Brain microvascular endothelial cell (primary cell): ENCODE measurements around the gene RASA1.

Experiments used
- DNase-seq: peaks from one replicate; pipeline ENCODE4 v3.0.0-alpha.2; 2020
- H3K27ac ChIP-seq: fragments of 250-450 bp; sonication (Bioruptor Pico); 2 replicates; pipeline ENCODE4 v1.5.1; 2020; ENCODE audit warnings: mild to moderate bottlenecking, moderate library complexity
- H3K27me3 ChIP-seq: fragments of 250-450 bp; sonication (Bioruptor Pico); replicated peaks from 2 replicates; pipeline ENCODE4 v1.5.1; 2020; ENCODE audit warnings: mild to moderate bottlenecking
- H3K36me3 ChIP-seq: fragments of 250-450 bp; sonication (Bioruptor Pico); replicated peaks from 2 replicates; pipeline ENCODE4 v1.5.1; 2020; ENCODE audit warnings: mild to moderate bottlenecking
- H3K4me3 ChIP-seq: 2 replicates; pipeline ENCODE4 v1.5.1; 2011; ENCODE audit warnings: low read depth, mild to moderate bottlenecking, control low read depth, low read length, moderate library complexity
- in situ Hi-C: cut with HindIII; loops from 2 replicates; pipeline ENCODE4 v1.10.0; 2017; ENCODE audit warnings: low sequenced_read_pairs, low pct_ligation_motif_present
- TF ChIP-seq, protein P1 (sequence below): IDR thresholded peaks from 2 replicates; pipeline ENCODE4 v1.5.1; 2011; ENCODE audit warnings: low read depth, mild to moderate bottlenecking, moderate library complexity, low read length, control low read depth, inconsistent platforms; ENCODE audit errors: missing control alignments

Gene RASA1

DNA sequence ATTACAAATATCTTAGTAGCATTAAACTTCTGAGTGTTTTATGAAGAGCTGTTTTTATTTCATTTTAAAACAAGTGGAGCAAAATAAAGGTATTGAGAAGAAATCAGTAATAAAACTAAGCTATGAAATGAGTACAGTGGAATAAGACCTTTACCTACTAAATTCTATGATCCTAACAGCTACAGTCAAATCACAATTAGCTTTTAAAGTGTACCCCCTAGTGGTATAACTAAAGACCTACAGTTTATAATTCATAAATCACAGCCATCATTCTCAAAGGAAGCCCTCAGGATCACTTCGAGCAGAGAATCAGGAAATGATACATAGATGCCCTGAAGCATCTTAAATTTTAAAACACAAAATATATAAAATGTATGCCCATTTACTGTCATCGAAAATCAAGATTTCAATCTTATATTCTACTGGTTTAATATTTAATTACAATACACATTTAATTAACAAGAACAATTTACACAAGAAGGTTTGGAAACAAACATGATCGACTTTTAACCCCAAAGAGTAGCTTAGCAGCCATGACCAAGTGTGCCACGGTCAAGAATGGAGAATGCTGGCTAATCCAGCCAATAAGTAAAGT is 132.7 kb downstream of the RASA1 start:
- Histone ChIP-seq H3K4me3 (no peak overlapping the region), H3K27ac (no peak overlapping the region), H3K27me3 (no peaks in the 10 kb centered on the region), H3K36me3 (peaks cover 53% of the 10 kb centered on the region)
- no peak for DNase-seq
- in situ Hi-C loops = no loop called here
- TF ChIP-seq, protein P1, sequence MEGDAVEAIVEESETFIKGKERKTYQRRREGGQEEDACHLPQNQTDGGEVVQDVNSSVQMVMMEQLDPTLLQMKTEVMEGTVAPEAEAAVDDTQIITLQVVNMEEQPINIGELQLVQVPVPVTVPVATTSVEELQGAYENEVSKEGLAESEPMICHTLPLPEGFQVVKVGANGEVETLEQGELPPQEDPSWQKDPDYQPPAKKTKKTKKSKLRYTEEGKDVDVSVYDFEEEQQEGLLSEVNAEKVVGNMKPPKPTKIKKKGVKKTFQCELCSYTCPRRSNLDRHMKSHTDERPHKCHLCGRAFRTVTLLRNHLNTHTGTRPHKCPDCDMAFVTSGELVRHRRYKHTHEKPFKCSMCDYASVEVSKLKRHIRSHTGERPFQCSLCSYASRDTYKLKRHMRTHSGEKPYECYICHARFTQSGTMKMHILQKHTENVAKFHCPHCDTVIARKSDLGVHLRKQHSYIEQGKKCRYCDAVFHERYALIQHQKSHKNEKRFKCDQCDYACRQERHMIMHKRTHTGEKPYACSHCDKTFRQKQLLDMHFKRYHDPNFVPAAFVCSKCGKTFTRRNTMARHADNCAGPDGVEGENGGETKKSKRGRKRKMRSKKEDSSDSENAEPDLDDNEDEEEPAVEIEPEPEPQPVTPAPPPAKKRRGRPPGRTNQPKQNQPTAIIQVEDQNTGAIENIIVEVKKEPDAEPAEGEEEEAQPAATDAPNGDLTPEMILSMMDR = peak; percentile 38

DNA sequence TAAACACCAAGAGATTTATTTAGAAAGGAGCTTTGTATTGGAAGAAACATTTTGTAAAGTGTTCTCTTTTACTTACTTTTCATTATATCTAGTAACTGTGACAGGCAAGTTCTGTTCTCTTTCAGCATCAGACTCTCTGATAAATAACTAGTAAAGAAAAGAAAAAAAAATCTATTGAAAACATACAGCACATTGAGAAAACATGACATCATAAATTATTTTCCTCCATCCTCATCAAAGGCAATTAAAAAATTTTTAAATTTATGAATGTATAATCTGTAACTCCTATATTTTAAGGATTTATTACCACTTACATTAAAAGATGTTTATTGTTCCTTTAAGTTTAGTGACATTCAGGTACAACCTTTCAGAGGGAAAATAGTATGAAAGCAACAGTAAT is 133.9 kb downstream of the RASA1 start:
- DNase-seq = no peak
- peaks cover 55% of the 10 kb centered on the region for H3K36me3 ChIP-seq
- in situ Hi-C loops = no loop called here

DNA sequence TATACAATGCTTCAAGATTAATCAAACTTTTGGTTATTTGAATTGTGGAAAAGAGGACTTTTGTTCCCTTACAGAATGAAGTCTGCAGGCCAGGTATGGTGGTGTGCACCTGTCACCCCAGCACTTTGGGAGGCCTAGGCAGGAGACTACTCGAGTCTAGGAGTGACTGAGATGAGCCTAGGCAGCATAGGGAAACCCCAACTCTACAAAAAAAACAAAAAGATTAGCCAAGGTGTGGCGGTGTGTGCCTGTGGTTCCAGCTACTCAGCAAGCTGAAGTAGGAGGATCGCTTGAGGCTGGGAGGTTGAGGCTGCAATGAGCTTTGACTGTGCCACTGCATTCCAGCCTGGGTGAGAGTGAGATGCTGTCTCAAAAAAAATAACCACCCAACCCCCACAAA is 135.7 kb downstream of the RASA1 start:
- DNase-seq = no peak
- H3K36me3 ChIP-seq = peaks cover 60% of the 10 kb centered on the region
- no peaks in the 10 kb centered on the region for H3K27me3 ChIP-seq
- H3K4me3 ChIP-seq = no peak overlapping the region
- TF ChIP-seq, protein P1 = no peak
- in situ Hi-C loops = no loop called here
- H3K27ac ChIP-seq = no peak overlapping the region

More for the DNA sequence above, 133.9 kb downstream of the RASA1 start:
- no peaks in the 10 kb centered on the region for H3K27me3 ChIP-seq
- no peak overlapping the region for H3K4me3 ChIP-seq
- H3K27ac ChIP-seq = no peak overlapping the region
- TF ChIP-seq, protein P1 = no peak

DNA sequence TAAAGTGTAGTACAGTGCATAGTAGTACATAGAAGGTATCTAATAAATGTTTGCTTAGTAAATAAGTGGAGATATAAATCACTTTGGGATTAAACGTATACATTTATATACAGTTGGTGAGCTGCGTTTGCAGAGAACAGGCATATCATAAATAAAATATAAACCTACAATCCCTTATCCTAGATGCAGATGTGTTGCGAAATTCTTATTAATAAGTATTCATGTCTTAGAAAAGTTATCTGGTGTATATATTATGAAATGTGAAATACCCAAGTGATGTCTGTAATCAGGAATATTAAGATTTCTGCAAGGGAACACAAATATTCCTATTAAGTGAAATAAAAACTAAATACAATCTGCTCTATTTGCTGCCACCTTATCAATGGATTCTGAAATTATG is 136.2 kb downstream of the RASA1 start:
- no peak overlapping the region for H3K27ac ChIP-seq
- H3K27me3 ChIP-seq = no peaks in the 10 kb centered on the region
- in situ Hi-C loops = no loop called here
- no peak for DNase-seq
- peaks cover 61% of the 10 kb centered on the region for H3K36me3 ChIP-seq
- H3K4me3 ChIP-seq = no peak overlapping the region
- TF ChIP-seq, protein P1 = no peak

DNA sequence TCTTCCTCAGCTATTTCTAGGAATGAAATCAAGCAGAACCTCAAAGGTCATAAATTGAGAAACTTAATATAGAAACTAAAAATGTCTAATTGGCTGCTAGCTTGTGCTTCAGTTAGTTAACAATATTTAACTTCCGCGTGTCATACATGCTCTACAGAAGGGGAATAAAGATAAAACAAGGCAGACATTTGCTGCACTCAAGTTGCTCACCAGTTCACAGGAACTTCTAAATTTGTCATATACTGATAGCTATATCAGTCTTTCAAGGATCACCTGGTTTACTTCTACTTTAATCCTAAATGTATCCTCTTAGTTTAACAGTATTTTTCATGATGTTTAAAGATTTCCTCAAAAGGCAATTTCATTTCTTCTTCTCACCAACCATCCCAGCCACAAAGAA is 136.7 kb downstream of the RASA1 start:
- no peak for DNase-seq
- in situ Hi-C loops = no loop called here
- Histone ChIP-seq H3K36me3 (peaks cover 59% of the 10 kb centered on the region), H3K4me3 (no peak overlapping the region), H3K27ac (no peak overlapping the region), H3K27me3 (no peaks in the 10 kb centered on the region)
- TF ChIP-seq, protein P1 = no peak
